Measurements from ENCODE around the gene SEC14L1.
"Not testable (repeated sequence)": the region's sequence is repeated elsewhere in the genome, so short reads cannot be mapped to it uniquely, and the experiment has no call there.

SEC14L1 gene

GRCh38 chr17:77117415-77117814, 23.4 kb upstream of the SEC14L1 start:
- DNase-seq = no peak

- DNase-seq = no peak
These were observed 22.4 kb upstream of the SEC14L1 start for GRCh38 chr17:77118251-77118928.

GRCh38 chr17:77119668-77120301, 21.0 kb upstream of the SEC14L1 start:
- no peak for DNase-seq

GRCh38 chr17:77120868-77121267, 19.9 kb upstream of the SEC14L1 start:
- DNase-seq = no peak

- no peak for DNase-seq
These were observed 16.4 kb upstream of the SEC14L1 start for GRCh38 chr17:77124192-77124889.

- DNase-seq = no peak
These were observed 15.3 kb upstream of the SEC14L1 start for GRCh38 chr17:77125432-77125901.

GRCh38 chr17:77126519-77126918, 14.2 kb upstream of the SEC14L1 start:
- DNase-seq = no peak

- no peak for DNase-seq
These were observed 12.9 kb upstream of the SEC14L1 start for GRCh38 chr17:77127735-77128361.

- DNase-seq = no peak
These were observed 11.7 kb upstream of the SEC14L1 start for GRCh38 chr17:77128896-77129567.

GRCh38 chr17:77129568-77130301, 11.0 kb upstream of the SEC14L1 start:
- no peak for DNase-seq

- no peak for DNase-seq
These were observed 10.2 kb upstream of the SEC14L1 start for GRCh38 chr17:77130525-77130924.

GRCh38 chr17:77131904-77132303, 8.9 kb upstream of the SEC14L1 start:
- no peak for DNase-seq

- DNase-seq = no peak
These were observed 8.2 kb upstream of the SEC14L1 start for GRCh38 chr17:77132411-77133086.

- DNase-seq = no peak
These were observed 7.6 kb upstream of the SEC14L1 start for GRCh38 chr17:77133087-77133638.

GRCh38 chr17:77136420-77136767, 4.4 kb upstream of the SEC14L1 start:
- no peak for DNase-seq

- DNase-seq = no peak
These were observed 3.7 kb upstream of the SEC14L1 start for GRCh38 chr17:77137111-77137510.

GRCh38 chr17:77137886-77138285, 2.9 kb upstream of the SEC14L1 start:
- DNase-seq = not testable (repeated sequence)

GRCh38 chr17:77140166-77140877, 447 bp upstream of the SEC14L1 start:
- peak; percentile 88 for DNase-seq

- DNase-seq = no peak
These were observed 1.2 kb downstream of the SEC14L1 start for GRCh38 chr17:77141846-77142449.

GRCh38 chr17:77142689-77143088, 1.9 kb downstream of the SEC14L1 start:
- no peak for DNase-seq
